HL-60/S4 treated with retinoic acid at 250 ng/mL for 4 days and 3 days (cell line): ENCODE results near the gene LIPC.

ENCODE experiments used
- in situ Hi-C: fragments of 300-500 bp; cut with MboI; formaldehyde crosslinking; loops from 2 replicates; pipeline ENCODE4 v1.7.0; 2022; ENCODE audit warnings: low sequenced_read_pairs

LIPC gene

DNA sequence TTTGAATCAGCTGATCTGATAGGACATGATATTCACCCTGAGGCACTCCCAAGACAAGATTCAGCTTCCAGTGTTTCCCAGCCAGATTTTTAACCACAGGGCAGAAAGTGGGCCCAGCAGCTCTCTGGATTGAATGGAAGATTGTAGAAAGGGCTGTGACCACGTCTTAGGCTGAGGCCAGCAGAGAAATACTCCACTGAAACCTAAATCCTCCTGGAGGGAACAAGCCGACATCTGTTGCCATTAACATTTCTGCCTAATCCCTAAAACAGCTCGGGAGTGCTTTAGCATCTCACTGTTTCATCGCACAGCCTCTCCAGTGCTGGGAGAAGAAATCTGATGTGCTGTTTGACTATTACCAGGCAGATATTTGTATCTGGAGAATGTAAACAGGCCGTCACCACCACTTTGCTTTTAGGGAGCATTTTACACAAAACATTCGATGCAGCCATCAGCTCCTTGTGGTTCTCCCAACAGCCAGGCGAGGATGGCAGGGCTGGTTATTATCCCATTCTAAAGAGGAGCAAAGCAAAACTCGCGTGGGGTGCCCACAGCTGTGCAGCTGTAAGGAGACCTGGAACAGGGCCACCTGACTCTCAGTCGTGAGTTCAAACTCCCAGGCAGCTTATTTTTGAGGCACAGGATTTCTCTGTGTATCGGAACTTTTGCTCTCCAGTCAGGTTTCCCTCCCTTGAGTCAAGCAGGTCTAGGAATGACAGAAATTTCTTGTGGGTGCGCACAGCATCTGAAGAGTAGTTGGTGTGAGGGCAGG, 117.4 kb downstream of the LIPC start:
- in situ Hi-C loops, result no loop called here

DNA sequence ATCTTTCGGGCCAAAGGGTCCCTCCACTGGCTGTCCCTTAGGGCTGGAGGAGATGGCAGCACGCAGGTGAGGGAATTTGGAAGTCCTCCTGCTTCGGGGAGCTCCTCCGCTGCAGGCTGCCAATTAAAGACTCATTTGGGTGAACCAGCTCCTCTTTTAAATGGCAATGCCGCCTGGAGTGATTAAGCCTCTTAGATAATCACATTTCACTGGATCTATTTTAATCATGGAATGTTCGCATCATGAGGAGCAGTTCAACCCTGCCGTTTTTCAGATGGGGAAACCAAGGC, 117.9 kb downstream of the LIPC start:
- in situ Hi-C loops, result no loop called here

DNA sequence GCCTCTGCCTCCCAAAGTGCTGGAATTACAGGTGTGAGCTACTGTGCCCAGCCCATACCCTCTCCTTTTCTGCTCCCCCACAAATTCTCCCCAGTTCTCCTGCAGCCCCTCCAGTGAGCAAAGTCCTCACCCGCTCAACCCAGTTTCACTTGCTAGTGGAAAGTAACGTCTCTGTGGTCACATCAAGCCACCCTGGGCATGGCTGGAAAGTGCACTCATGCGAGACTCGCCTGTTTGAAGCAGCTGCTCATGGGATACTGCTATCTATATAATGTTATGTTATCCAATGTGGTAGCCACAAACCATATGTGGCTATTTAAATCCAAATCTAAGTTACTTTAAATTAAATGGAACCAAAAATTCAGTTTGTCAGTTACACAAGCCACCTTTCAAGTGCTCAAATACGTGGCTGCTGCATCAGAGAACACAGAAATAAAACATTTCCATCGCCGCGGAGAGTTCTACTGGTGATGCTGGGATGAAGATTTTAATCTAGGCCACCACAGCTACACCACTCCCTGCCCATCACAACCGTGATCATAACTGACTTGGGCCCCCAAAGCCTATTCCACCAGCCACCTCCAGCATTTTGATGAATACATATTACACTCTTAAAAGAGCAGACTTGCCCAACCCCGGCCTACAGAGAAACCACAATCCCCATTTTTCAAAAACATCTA, 119.4 kb downstream of the LIPC start:
- in situ Hi-C loops, result no loop called here

DNA sequence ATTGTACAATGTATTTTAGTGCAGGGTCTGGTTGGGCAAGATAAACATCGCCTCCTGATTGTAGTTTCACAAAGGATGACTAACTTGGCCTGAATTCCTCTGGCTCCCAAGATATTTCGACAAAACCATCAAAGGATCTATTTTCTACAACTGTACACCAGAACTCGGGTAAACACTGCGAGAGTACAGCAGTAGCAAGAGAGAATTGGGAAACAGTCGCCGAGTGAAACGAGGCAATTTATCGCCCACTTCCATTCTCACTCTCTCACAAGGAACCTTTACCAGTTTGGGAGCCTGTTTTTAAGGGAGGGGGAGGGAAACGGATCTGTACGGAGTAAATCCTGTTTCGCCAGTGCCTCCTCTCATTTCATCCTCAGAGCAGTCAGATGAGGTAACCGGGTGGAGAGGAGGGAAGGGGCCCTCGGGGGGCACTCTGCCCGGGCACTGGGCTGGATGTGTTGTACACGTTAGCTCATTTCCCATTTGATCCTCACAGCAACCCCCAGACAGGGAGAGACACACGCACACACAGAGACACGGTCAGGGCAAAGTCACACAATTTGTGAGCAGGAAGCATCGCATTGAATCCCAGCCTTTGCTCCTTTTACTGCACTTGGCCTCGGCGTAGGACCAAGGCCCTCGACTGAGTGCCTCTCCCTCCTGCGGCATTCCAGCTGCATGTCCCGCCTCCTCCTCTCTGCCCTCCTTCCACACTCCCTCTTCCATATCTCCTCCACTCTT, 120.1 kb downstream of the LIPC start:
- in situ Hi-C loops, result no loop called here

DNA sequence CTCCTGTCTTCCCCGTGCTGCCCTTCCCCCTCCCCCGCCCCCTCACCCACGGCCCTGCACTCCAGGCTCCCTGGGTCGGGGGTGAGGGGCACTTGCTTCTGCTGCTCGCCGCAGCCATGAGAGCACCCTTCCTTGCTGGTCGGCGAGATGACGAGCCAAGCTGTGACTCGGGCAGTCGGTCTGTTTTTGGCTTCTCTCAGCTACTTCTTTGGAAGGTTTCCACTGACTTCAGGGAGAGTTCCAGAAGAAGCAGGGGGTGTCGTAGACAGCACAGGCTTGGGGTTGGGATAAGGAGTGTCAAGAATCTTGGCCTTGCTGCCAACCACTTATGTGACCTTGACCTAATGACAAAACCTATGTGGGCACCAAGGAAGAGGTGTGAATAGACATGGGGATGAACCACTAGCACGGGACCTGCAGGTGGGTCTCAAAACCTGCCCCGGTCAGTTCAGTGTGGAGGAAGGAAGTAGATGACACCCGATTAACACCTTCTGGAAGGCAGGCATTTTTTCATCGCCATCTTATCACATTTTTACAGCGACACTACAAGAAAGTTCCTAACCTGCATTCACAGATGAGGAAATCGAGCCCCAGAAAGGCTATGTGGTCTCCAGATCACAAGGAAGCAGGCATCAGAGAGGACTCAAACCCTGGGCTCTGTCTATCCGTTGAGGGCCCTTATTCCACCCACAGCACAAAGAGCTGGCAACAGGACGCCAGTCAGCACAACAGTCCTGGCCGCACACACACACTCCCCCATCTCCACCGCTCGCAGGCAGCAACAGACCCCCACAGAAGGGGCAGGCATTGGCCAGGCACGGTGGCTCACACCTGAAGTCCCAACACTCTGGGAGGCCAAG, 120.9 kb downstream of the LIPC start:
- in situ Hi-C loops, result no loop called here

DNA sequence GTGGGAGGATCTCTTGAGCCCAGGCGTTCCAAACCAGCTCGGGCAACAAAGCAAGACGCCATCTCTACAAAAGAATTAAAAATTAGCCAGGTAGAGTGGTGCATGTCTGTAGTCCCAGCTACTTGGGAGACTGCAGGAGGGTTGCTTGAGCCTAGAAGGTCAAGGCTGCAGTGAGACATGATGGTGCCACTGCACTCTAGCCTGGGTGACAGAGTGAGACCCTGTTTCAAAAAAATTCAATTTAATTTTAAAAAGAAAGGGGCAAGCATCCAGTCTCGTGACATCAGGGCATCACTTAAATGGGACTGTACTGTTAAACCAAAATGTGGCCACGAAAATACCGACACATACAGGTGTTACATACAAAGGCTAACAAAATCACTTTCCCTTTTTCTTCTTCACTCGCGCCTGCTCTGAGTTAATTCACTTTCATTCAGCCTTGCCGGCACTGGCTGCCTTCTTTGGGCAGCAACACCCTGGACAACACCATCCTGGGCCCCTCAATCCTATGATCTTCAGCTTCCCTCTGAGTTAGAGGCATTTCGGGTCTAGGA, 121.7 kb downstream of the LIPC start:
- in situ Hi-C loops, result no loop called here

DNA sequence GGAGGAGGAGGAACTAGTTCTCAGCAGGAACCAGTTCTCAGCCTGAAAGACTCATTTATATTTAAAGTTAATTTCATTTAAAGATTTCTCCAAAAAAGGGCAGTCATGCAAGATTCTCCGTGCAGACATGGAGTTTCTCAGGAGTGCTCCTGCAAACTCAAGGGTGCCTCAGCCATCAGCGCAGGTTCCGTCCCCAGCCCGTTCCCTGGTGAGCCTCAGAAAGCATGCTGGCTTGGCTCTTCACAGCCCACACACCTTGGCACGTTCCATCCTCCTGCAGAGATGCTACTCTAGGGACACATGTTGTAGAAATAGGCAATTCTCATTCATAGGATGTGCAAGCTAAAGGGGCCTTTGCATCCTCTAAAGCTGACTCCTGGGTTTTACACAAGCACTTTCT, 123.0 kb downstream of the LIPC start:
- in situ Hi-C loops, result no loop called here

DNA sequence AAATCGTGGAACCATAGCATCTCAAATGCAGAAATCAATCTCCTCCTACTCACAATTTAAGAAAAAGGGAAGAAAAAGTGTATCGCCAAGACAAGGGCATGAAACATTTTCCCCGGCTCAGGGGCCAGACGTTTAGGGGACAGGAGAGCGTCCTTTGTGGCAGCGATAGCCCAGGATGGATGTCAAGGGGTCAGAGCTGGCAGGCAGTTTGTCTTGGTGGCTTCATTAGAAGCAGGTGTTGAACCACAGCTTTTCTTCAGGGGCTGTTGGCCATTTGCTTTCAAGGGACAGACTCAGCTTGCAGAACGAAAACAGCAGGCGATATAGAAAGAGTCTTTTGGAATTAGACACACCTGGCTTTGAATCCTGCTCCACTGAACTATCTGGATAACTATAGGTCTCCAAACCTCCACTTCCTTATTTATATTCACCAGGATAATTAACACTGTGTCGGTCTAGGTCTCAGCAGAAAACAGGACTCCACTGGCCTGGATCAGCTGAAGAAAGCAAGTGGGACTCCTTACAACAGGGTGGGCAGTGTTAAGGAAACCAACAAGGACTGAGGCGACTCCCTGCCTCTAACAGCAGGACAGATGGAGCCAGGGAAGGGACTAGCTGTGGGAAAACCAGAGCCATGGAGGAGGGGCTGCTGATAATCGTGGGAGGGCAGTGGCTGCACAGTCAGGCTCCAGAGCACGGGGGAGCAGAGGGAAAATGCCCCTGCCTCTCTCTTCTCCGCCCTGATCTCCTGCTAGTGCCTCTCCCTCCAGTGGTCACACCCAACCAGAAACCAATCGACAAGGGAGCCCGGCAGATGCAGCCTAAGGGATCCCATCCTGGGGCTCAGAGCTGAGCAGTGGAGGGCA, 123.6 kb downstream of the LIPC start:
- in situ Hi-C loops, result no loop called here

DNA sequence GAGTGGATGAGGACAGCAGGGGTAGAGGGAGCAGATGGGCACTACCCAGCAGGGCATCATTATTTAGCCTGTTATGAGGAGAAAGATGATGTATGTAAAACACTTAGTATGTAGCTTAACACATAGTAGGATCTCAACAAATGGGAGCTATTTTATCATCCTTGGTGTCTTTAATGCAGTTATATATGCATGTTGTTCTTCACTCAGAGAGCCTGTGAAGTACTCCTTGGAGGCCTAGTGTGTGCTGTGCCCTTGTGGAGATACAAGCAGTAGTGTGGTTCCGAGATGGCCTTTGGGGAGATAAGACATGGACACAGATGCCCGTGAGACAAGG, 124.2 kb downstream of the LIPC start:
- in situ Hi-C loops, result no loop called here

DNA sequence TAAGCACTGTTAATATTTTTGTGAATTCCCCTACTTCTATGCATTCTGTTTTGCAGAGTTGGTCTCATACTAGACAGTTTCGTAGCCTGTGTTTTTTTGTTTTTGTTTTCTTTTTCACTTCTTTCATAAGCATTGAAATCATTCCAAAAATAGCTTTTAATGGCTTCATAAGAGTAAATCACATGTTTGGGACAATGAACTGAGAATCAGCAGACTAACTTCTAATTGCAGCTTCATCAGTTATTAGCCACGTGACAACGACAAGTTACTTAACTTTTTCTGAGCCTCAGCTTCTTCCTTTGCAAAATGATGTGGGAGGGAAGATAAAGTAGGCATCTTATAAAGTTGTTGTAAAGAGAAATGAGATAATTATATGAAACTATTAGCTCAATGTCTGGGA, 124.8 kb downstream of the LIPC start:
- in situ Hi-C loops, result no loop called here

DNA sequence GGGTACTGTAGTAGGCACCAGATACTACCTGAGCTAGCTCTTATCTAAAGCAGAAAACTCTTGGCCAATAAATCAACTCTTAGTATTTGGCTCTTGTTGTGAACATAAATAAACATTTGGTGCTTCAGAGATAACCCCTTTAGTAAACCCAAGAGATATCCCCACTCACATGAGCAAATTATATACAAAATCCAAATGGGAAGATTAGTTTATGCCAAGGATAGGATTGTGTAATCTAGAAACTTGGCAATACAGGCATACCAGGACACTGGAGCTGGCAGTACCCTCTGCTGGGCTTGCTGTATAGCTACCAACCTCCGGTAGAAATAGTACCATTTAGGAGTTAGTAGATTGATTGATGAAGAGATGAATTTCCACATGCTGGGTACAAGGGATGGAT, 127.0 kb downstream of the LIPC start:
- in situ Hi-C loops, result no loop called here

DNA sequence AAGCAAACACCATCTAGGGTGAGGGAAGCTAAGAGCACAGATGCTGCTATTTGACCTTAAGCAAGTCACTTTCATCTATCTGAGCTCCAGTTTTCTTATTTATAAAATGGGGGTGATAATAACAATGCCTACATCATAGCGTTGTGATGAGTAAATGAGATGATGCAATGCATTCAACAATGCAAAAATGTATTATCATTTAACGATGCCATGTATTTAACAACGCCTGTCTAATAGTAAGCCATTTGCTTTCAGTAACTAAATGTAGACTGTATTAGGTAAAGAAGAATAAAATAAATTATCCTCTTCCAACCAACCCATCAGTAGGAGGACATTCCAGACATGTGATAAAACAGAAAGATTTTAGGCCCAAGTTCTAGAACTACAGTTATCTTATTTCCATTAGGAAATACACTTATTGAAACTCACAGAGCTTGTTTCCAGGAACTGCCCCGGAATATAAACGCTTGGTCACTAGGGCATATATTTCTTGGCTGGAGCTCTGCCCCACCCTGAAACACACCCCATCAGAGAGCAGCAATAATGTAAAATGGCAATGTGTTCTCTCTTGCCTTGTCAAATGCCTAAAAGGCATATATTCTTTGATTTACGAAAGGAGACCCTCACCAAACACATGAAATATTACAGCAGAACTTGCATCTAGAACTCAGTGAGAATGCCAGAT, 128.3 kb downstream of the LIPC start:
- in situ Hi-C loops, result no loop called here

DNA sequence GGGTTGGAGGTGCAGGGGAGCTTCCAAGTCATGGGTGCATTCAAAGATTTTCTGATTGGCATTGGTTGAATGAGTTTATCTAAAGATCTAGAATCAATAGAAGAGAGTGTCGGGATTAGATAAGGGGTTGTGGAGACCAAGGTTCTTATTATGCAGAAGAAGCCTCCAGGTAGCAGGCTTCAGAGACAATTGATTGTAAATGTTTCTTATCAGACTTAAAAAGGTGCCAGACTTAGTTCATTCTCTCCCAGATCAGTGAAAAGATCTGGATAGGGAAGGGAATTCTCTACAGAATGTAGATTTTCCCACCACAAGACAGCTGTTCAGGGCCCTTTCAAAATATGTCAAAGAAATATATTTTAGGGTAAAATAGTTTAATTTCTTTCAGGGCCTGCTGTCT, 129.5 kb downstream of the LIPC start:
- in situ Hi-C loops, result no loop called here

DNA sequence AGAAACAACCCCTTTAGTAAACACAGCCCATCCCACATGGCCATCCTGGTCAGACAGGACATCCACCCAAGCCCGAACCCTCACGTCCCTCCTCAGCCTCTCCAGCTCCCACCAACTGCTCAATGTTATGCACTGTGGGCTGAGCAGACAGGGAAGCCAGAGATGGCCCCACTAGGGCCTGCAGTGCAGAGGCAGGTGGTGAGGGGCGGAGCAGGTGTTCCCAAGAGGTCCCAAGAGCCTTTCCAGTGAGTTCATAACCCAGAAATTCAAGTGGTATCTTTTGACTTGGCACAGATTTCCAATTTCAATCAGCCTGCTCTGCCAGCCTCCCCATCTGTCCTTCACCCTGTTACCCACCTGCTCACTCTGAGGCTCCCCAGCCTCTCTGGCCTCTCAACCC, 130.3 kb downstream of the LIPC start:
- in situ Hi-C loops, result no loop called here

DNA sequence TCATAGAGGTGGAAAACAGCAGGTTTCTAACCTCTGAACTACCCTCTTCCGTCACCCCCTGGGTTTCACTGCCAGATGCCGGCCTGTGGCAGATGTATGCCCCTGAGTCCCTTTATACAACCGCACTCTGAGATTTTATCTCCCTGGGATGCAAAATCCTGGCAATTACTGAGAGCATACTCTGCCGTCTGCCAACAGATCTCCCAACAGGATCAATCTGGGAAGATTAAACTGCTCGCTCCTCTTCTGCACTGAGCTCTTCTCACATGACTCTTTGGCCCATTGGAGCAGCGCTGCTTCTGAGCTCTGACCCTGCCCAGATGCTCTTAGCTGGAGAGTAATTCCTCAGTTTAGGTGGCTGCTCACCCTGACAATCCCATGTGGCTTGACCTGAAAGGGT, 133.2 kb downstream of the LIPC start:
- in situ Hi-C loops, result no loop called here

DNA sequence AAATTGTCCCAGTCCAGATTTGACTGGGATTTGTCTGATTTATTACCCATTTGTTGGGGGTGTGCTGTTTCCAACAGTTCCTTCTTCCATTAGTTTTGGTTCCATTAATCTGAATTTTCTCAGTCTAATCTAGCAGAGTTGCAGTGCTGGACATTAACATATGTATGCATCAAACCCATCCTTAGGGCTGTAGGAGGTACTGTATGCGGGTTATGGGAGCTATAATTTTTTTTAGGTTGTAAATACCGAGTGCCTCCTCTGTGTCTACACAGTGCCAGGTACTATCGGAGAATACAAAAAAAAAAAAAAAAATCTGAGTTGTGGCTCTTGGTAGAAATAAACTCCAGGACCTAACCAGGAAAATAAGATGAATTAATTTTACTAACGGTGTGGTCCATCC, 133.8 kb downstream of the LIPC start:
- in situ Hi-C loops, result no loop called here

DNA sequence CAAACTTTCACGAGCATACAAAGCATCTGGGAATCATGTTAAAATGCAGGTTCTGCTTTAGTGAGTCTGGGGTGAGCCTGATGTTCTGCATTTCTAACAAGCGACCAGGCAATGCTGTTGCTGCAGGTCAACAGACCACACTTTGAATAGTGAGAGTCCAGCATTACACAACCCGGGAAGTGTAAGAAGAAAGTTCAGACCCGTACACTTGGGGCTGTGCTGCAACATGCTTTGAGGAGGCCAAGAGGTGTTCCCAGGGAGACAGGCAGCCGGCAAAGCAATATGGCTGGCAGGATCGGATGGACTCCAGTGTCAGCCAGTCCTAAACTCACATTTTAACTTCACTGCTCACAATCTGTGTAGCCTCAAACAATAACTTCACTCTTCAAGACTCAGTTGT, 134.2 kb downstream of the LIPC start:
- in situ Hi-C loops, result no loop called here

DNA sequence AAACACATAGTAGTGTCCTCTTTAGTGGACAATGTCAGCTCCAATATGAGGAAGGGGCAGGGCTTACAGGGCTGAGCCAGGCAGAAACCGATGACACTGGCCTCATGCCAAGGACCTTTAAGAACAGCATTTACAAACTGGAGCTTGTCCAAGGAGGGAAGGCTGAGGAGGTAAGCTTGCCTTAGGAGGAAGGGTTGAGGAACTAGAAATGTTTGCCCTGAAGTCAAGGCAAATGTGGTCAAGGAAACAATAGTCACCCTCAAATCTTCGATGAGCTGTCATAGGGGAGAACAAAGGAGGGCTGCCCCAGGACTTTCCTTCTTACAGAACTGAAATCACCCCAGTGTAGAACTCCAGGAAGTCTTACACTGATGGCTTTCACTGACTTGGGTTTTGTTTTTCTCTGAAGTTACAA, 136.4 kb downstream of the LIPC start:
- in situ Hi-C loops, result no loop called here

DNA sequence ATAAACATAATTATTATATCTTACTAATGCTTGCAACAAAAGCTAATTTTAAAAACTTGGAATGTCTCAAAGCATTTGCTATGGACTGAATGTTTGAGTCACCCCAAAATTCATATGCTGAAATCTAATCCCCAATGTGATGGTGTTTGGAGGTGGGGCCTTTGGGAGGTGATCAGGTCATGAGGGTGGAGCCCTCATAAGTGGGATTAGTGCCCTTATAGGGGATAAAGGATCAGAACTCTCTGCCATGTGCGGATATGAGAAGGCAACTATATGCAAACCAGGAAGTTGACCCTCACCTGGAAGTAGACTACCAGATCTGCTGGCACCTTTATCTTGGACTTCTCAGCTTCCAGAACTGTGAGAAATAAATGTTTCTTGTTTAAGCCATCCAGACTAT, 137.7 kb downstream of the LIPC start:
- in situ Hi-C loops, result no loop called here

DNA sequence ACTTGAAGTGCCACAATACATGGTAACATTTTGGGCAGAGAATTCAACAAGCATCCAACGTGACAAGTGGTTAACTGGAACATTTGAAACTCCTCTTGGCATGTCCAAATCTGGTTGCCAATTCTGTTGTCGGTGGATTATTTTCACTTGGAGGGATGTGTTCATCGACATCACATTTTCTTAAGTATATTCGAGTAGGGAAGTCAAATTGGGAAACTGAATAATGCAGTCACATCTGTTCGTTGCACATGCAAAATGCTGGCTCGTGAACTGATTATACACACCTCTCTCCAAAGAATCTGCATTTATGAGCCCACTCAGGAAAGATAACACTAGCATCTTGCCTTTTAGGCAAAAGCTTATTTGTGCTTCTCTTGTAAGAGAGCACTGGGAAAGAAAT, 139.7 kb downstream of the LIPC start:
- in situ Hi-C loops, result no loop called here
